GM21515 (cell line): ENCODE data around the gene FHL1.

Experiments
- ATAC-seq: cut with Tn5 transposase; IDR thresholded peaks from one replicate; pipeline ENCODE4 v1.9.1; 2021; ENCODE audit not compliant: unreplicated experiment

FHL1 gene

DNA sequence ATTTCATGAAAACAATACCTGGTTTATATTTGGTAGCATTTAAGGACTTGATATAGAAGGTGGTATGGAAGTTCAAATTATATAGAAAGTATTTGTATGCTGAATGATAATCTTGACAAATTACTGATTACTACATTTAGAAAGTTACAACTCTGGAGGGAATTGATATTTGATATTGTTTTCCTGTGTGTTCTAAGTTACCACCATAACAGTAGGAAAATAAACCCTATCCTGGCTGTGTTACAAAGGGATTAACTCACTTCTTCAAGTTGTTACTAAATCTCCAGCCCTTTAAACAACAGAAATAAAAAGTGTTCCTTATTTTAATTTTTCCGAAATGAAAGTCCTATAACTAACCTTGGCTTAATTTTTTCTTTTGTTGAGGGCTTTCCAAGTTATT, 36.6 kb downstream of the FHL1 start:
- no peak for ATAC-seq

DNA sequence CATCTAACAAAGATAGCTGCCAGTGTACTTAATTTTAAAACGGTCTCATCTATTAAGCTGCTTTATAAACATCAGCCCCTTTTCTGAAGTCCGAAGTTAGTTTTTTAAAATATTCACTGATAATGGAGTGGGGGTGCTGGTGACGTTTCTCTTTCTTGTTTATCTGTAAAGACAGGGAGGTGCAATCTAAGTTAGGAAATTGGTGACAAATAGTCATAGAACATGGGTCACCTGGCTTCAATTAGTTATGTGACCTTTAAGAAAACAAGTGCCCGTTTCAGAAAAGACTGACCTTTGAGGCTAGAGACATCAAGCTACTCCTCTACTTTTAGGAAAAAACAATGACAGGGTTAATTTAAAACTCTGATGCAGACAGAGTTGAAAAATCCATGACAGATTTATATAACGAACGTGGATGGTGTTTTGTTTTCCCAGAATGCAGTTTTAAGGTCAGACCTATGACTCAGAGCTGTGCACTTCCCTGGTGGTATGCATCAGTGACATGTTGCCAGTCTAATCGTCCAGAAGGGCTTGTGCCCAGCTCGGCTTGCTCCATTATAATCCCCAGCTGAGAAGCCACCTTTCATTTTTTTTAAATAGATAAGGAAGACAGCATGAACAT, 38.2 kb downstream of the FHL1 start:
- ATAC-seq, result no peak

DNA sequence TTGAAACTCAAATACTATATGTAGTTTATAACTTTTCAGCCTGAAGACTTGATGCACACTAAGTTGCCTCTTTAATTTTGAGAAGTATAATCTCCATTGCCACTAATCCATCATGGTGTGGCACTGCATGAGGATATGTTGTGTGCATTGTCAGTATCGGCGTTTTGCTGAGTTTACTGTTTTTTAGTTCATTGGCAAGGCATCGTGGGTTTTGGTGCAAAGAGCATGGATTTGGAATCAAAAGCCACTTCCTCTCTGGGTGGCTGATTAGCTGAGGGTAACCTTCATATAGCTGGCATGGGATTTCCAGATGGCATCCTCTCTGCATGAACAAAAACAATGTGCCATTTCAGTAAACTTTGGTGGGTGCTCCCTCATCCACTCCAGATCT, 38.7 kb downstream of the FHL1 start:
- ATAC-seq, result no peak

DNA sequence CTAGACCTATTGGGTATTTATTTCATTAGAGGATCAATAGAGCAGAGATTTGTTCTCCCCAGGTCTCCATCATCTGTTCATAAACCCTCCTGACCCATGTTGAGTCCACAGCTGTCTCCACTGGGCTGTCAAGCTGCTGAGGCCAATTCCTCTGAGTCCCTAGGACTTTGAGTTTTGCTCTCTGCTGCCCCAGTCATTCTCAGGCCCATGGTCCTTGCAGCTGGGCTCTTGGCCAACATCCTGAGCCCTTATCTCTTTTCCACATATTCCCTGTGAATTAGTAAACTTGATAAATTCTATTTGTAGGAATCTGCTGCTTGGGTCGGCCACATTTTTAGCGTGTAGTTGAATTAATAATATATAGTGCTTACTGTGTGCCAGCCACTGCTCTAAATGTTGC, 41.9 kb downstream of the FHL1 start:
- no peak for ATAC-seq

DNA sequence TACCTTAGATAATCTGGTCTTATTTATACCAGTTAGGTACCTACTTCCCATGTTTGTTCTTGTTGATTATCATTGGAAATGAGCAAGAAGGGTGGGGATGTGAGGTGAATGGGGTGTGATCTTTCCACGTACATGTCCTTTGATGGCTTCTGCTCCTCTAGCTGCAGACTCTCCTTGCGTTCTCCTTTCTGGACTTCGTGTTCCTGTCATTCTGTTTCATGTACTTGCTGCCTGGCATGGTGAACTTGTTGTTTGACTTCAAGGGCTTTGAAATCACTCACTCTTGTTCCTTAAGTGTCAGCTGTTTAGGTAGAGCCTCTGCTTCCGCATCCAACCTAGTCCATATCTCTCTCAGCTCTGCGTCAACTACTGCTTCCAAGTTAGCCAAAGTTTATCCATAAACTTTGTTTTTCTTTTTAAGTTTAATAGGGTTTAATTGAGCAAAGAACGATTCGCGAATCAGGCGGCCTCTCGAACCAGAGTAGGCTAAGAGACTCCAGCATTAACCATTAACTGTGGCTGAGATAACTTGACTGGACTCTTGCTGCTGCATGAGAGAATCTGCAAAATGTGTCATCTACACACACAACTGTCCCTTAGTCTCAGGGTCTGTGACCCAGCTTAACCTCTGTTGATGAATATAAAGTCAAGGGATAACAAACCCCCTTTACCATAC, 42.8 kb downstream of the FHL1 start:
- ATAC-seq, result no peak

DNA sequence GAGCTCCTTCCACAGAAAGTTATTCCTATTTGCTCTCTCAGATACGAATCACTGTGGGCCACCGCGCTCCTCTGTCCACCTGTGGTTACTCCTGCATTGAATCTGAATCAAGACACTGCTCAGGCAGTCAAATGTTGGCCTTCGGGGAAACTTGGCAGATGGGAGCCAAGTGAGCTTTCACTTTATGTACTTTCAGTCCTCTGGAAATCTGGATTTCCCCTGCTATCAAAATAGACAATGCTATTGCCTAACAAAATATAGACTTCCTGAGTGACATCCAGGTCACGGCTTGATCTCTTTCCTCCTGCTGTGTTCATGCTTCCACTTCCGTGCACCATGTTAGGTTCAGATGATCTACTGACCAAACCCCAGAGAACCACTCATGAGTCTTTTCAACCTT, 43.8 kb downstream of the FHL1 start:
- no peak for ATAC-seq

DNA sequence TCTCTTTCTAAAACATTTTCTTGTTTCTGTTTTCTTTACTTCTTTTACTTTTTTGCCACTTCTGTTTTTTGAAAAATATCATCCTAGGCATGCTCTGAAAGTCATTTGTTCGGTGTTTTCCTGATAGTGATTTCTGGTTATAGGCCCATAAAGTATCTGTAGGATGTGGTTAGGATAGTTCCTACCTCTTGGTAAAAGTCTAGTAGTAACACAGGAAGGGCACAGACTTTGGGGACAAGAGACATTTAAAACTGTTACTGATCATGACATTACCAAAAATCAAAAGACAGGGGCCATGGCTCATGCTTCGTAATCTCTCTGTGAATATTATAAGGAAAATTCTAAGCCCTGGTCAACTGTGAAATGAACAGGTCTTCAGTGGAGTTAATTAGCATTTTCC, 44.8 kb downstream of the FHL1 start:
- no peak for ATAC-seq

DNA sequence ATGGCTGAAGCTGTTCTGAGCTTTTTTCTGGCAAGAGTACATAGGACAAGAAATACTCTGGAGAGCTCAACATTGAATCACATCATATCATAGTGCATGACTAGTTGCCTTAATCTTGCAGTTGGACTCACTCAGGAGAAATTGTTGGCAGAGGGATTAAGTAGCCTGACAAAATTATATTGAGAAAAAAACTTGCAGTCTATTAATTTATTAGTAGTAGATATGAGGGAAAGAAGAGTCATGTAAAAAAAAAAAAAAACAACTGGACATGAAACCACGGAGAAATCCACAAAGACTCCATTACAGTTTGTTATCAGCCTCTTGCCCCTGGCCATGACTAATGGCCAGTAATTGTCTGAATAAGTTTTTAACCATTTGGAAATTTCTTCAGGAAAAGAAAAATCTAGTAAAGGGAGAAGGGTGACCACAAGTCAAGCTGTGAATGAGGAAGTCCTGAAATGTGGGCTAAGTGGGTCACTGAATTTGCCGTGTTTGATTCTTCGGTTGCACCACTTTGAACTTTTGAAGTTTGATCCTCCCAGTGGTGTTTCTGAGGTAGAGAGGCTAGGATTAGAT, 45.6 kb downstream of the FHL1 start:
- ATAC-seq, result no peak

DNA sequence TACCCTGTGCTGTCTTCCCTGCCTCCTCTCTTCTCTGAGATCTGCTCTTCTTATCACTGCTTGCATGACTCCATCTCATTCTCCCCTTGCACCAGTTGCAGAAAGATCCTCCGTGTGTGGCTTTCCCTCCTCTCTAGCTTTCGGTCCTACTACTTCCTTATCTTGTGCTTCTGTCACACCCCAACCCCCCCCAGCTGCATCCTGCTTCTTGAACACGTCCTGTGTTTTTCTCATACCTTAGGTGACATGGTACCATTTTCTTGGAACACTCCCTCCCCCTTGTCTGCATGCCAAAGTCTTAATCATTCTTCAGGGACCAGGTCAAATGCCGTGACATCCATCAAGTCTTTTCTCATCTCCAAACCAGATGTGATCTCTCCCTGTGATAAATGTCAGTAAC, 46.4 kb downstream of the FHL1 start:
- no peak for ATAC-seq

DNA sequence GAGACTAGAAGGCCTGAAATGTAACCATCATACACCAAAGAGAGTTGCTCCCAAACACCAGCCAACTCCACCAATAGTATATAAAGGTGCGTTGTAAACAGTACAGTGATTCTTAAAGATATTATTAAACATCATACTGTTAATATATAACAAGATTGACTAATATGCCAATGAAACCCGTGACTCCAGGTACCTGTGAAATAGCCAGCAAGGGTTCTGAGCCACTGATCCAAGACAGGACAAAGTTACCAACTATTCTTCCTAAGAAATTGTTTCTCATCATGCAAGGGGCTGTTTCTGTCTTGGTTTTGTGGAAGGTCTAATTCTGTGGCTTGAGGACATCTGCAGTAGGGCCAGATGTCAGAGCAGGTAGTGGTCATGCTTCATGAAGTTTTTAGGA, 47.2 kb downstream of the FHL1 start:
- no peak for ATAC-seq

DNA sequence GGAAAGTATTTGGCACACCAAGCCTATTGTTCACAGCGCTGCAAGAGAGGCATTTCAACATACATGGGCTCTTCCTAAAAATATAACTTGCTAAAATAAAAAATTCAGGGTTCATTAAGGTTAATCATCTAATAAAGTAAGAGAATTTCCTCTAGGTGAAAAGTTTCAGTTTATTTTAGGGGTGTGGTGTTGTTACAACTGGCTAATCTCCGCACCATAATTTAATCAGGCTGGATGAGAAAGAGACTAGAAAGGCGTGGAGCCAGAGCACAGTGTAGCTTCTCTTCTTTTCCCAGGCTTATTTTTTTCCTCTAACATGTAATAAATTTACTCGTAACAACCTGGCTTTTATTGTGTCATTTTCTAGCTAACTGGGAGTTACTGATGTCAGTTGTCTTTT, 47.9 kb downstream of the FHL1 start:
- ATAC-seq, result no peak

DNA sequence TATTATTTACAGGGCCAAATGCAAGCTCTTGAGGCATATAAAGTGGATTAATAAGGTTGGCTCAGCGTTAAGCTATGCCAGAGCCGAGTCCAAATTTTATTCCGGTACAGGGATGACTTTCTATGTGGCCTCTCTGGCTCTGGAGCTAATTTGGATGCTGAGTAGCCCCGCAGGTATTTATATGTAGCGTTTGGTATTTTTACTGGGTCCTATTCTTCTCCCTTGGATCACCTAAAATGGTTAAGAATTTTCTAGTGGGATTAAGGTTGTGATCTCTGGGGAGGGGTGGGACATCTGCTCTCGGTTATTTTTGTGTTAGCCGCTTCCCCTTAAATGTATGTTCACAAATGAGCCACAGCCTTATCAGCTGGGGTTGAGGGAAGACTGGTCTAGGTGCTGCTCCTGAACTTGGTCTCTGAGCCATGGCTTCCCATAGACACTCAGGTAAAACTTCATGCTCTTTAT, 49.4 kb downstream of the FHL1 start:
- no peak for ATAC-seq

DNA sequence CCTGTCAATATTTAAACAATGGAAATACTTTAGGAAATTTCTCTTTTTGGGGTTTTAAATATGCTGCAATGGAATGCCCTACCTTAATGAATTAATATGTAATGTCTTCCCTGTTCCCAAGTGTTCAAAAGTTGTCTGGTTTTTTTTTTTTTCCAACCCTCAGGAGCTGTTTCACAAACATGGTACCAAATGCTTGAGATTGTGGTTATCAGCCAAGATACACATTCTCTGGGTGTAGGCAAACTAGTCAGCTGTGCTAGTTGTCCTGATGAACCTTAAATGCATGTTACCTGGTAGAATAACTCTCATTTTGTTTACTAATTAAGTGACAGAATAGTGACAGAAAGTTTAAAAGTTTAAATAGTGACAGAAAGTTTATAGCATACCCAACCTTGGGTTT, 50.7 kb downstream of the FHL1 start:
- ATAC-seq, result no peak

DNA sequence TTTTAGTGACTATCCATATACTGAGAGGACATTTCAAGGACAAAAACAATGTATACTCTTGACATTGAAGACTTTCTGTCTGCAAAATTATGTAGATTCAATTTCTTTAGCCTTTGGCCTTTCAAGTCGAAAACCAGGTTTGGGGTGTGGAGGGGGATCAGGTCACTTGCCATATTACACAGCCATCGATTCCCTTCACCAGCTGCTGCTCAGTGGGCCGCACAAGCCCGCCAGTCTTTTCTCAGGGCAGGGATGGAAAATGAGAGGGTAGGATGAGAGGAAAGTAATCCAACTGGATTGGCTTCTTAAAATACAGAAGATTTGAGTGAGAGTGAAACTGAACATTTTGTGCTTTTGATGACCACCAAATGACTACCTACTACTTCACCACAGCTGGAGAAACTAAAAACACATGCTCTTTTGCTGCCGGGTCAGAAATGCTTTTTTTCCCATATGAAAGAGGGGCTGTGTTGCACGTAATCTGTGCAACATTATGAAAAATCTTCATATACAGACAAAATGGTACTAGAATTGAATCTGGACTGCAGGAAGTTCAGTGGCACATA, 51.4 kb downstream of the FHL1 start:
- no peak for ATAC-seq

DNA sequence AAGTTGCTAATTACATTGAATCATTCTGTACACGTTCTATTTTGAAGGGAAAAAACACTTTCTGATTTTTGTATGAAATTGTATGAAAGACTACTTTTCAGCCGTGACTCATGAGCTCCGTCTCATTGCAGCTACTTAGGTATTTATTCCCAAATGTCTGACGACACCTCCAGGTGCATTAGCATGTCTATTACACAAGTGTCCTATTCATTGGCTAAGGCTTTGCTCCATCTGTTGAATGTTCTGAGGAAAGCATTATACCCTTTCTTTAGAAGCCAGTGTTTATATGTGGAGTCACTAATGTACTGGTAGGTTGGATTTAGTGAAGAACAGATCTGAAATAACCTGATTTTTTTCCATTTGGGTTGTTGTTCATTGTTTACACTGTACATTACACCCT, 52.0 kb downstream of the FHL1 start:
- no peak for ATAC-seq

DNA sequence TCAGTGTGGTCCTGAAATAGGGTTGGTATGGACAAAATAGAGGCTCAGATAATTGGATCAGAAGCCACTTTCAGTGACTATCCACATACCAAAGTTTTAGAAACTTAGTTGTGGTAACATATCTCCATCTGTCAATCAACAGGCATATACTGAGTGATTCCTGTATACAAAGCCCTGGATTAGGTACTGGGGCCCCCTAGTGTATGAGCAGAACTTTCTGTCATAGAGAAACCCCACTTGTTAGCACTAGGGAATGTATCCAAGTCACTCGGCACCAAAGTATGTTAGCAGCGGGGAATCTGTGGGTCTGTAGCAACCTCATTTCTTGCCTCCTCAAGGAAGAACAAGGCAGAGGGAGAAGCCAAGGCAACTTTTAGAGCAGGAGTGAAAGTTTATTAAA, 53.1 kb downstream of the FHL1 start:
- no peak for ATAC-seq

DNA sequence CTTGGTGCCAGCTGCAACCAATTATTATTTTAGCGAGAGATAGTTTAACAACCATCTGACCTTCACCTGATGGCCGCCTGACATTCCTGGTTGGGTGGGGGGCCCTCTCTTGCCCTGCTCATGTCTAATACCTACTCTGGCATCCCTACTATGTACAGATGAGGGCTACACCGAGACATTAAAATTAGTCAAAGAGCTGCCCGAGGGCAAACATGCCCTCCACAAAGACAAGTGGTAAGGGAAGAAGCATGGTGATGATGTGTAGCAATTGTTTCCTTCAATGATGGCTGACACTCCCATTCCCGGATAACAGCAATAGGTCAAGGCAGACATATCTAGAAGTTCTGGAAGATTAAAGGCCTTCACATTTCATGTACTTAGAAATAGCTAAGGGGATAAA, 54.3 kb downstream of the FHL1 start:
- ATAC-seq, result no peak

DNA sequence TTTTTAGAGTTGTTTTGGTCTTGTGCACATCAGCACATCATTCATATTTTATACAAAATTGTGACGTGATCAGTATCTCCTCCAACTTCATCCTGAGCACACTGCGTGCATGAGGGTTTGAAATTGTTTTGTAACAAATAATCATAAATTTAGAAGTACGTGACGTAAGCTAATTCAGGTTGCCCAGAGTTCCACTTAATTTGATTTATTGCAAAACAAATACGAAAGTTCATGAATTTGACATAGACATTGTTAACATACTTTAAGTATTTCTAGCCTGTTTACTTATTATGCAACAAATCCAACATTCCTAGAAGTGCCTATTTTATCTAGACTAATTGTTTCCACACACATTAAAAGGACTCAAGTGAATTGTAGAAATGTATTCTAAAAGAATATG, 55.6 kb downstream of the FHL1 start:
- no peak for ATAC-seq

DNA sequence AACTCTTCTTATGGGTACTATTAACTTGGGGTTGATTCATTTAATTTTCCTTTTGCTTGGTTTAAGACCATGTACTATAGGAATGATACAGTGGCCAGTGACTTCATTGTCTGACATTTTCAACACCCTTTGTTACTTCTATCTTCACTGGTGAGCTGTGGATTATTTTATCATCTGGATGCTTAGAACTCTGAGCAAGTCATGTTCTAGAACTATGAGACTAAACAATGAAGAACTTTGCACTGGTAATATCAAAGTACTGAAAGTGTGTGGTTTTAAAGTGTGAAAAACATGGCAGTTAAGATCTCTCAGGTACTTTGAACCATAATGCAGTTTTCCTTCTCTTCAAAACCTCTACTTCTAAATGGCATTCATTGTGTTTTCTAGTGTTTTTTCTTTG, 56.1 kb downstream of the FHL1 start:
- no peak for ATAC-seq

DNA sequence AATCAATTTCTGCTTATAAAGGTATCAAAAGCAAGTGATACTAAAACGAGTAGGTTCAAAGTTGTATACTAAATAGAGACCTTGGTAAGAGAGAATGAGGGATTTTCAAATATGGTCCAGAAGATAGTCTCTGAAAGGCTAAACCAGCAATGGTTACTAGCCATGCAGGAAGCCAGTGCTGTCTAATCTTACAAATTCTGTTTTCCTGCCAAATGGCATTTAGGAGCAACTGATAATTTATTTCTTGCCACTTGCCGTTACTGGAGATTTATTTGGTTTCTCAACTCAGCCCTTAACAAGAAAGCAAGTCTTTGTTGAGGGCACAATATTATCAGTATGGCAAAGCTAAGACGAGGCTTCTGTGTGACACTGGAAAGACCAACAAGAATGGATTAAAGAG, 56.6 kb downstream of the FHL1 start:
- no peak for ATAC-seq

DNA sequence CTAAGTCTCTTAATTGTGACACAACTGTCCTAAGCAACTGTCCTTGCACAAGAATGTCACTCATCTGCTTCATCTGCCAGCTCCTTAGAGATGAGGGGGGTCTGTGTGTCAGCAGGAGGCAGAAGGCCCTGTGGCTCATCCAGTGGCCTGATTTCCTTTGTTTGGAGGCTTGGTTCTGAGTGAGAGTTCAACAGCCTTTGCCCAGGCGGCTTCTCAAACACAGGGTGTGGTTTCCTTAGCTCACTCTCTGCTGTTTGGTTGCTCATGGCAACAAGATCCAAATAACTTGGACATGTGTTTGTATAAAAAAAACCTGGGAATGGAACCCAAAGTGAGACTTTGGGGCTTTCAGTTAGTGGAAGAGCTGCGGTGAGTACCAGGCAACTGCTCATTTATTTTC, 57.2 kb downstream of the FHL1 start:
- no peak for ATAC-seq

DNA sequence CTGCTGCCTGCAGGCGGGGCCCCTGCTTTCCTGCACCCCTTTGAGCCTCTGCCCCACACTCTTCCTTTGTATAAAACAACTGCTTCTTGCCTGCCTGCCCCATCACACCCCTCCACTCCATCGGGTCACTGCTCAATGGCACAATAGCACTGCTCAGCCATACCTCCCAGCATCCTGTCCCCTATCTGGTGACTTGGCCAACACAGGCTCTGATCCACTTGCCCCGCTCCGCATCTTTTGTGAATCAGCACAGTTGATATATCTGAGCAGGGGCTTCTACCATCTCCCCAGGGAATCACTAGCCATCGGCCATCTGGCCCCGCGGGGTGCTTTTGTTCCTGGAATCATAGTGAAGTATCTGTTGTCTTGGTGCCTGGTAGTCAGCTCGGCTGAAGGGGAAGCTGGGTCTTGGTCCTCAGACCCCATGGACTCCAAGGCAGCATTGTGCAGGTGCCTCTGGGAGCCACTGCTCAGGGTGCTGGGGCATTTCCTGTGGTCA, 58.6 kb downstream of the FHL1 start:
- no peak for ATAC-seq
